ENCODE data around the gene CEP112.

CEP112 gene

DNA sequence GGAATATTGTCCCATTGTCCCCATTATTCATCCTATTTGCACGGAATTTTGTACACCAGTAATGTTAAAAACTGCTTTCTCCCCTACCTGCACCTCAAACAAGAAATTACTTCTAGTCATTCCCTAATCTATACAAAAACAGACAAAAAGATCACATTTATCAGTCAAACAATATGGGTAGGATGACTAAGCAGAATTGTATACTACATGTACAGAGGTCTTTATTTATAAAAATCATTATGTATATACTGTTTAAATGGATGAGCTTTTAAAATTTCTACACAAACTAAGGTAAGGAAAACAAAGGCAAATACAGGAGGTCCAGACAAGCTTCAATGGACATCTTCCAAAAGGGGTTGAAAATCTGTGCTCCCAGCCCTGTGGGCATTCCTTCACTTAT, 137.7 kb downstream of the CEP112 start:
- no peak for DNase-seq

GRCh38 chr17:66044083-66044482, 147.8 kb downstream of the CEP112 start:
- no peak for DNase-seq

- DNase-seq: no peak
Measured at GRCh38 chr17:66043419-66043818, 148.5 kb downstream of the CEP112 start.

- no peak for DNase-seq
Measured at GRCh38 chr17:66040402-66040801, 151.5 kb downstream of the CEP112 start.

DNA sequence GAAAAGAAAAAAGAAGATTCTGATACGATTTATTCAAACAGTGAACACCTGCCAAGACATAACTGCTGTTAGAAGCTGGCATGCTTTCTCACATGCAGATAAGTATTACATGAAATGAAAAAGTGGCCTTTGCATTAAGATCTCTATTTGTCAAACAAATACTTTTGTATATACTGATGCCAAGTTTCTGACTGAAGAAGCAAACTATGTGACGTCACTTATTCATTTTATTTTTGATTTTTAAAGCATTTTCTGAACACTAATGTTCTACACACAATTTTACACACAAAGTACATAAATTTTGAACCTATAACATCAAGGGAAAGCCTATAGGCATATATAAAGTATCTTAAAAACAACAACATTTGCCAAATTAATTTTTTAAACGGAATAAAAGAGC, 153.8 kb downstream of the CEP112 start:
- DNase-seq: no peak

DNA sequence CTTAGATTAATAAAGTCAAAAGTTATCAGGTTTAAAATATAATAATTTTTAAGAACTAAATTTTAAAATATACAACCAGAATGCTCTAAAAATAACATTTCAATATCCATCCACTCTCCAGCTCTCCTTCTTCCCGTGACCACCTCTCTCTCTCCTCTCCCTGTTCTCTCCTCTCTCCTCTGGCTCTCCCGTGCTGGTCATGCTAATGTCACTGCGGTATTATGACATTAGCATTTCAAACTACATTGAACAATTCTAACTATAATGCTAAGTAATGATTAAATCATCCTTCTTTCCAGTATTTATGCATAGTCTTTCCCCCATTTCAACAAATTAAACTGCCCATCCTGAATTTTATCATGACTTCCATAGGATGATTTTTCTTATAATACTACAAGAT, 154.7 kb downstream of the CEP112 start:
- no peak for DNase-seq

DNA sequence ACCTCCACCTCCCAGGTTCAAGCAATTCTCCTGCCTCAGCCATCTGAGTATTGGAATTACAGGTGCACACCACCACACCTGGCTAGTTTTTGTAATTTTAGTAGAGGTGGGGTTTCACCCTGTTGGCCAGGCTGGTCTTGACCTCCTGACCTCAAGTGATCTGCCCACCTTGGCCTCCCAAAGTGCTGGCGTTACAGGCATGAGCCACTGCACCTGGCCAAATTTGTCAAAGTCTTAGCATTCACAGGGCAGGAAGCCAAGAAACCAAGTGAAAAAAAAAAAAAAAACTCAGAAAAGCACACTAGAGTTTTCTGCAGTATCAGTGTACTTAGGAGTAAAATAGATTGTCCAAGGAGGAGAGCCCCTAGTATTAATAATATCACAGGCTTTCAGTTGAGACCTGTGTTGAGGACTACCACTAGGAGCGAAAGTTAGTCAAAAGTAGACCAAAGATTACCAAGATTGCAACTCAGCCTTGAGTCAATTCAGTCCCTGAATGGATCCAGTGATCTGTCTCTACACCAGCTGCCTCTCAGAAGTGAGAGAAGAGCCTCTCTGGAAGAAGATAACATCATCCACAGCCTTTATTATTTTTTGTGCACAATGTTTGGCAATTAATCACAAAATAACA, 159.7 kb downstream of the CEP112 start:
- no peak for DNase-seq

- DNase-seq: no peak
Measured at GRCh38 chr17:66025551-66025950, 166.4 kb downstream of the CEP112 start.

DNA sequence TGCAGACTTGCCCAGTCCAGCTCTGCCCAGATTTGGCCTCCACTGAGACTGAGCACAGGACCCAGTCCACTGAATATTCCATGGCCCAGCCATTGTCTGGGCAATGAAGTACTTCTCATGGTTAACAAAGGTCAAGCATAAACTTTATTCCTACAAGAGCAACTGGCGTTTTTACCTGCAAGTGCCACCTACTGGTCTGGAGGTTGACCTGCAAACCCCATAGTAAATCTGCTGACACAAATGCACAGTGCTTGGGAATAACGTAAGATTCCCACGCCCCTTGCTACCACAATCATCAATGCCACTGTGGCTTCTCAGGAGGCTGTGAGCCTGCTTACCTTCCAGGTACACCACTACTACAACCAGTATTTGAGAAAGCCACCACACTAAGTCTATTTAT, 170.2 kb downstream of the CEP112 start:
- DNase-seq: no peak

DNA sequence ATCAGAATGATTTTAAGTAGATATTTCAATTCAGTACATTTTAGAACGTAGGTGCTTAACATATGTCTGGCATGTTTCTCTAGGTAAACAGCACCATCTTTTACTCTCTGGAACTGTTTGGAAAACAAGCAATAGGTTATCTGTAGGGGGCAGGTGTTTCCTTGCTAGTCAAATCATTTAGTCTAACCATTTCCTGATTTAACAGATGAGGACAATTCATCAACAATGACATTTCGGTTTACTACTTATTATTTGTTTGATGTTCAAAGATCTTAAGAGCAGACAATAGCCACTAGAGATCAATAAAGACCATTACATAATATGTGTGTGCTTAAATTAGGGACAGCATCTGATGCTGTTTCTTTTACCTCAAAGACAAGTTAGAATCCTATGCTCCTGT, 173.1 kb downstream of the CEP112 start:
- DNase-seq: no peak

GRCh38 chr17:66016231-66016630, 175.7 kb downstream of the CEP112 start:
- no peak for DNase-seq

- no peak for DNase-seq
Measured at GRCh38 chr17:66008680-66009079, 183.3 kb downstream of the CEP112 start.

GRCh38 chr17:66006654-66007053, 185.3 kb downstream of the CEP112 start:
- DNase-seq: no peak

DNA sequence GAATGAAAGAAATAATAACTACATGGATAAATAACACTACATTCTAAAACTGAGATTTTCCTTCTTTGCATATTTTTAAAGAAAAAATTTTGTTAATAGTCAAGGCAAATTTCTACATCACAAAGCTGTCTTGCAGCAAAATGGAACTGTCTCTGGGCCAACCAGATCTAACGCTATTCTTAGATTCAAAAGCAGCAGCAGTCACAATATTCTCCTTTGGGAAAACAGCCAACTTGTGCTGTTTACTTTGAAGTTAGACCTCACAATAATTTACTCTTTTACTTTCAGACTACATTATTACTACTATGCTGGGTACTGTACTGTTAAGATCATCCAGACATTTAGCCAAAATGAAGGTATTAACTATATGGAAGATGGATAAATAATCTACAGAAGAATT, 189.1 kb downstream of the CEP112 start:
- no peak for DNase-seq

- DNase-seq: no peak
Measured at GRCh38 chr17:66002063-66002585, 189.8 kb downstream of the CEP112 start.

- DNase-seq: no peak
Measured at GRCh38 chr17:66000216-66000615, 191.7 kb downstream of the CEP112 start.

DNA sequence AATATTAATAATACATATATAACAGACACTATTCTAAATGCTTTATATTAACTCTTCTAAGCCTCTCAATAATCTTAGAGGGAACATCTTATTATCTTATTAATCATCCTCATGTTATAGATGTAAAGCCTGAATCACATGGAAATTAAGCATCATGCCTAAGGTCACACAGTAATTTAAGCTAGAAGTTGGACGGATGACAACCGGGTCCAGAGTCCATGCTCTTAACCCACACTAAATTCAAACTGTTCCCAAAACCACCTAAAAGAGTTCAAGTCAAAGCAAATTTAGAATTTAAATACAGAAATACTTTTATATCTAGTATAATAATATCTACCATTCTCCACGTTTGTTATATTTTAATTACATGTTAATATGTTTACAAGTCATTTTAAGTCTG, 193.3 kb downstream of the CEP112 start:
- DNase-seq: no peak

- DNase-seq: no peak
Measured at GRCh38 chr17:65994679-65995078, 197.3 kb downstream of the CEP112 start.

DNA sequence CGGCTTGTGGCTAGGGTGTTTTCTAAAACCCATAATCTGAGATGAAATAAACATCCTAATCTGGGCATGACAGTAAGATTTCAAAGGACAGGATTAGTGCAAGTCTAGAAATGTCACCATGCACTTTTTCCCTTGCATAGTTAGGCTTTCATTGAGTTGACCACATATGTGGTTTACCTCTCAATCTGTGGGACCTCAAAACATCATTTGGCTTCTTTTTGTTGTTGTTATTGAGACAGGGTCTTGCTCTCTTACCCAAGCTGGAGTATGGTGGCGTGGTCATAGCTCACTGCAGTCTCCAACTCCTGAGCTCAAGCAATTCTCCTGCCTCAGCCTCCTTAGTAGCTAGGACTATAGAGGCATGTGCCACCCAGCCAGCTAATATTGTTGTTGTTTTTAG, 197.8 kb downstream of the CEP112 start:
- DNase-seq: no peak

DNA sequence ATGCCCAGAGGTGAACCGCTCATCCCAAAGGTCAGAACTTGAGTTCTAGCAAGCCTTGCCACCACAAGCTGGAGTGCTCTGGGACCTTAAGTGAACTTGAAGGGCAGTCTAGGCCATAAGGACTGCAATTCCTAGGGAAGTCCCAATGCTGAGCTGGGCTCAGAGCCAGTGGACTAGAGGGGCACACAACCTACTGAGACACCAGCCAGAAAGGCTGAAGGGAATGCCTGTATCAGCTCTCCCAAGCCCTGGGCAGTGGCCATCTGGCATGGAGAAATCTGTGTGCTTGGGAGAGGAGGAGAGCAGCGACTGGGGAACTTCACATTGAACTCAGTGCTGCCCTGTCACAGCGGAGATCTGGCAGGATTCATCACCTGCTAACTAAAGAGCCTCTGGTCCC, 201.3 kb downstream of the CEP112 start:
- DNase-seq: no peak

DNA sequence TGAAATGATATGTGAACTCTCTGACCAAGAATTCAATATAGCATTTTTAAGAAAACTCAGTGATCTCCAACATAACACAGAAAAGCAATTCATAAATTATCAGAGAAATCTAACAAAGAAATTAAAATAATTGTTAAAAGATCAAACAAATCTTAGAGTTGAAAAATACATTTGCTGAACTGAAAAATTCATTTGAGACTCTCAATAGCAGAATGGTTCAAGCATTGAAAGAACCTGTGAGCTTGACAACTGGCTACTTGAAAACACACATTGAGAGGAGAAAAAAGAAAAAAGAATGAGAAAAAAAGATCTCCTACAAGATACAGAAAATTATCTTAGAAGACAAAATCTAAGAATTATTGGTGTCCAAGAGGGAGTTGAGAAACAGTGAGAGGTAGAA, 203.5 kb downstream of the CEP112 start:
- DNase-seq: no peak

GRCh38 chr17:65987988-65988387, 203.9 kb downstream of the CEP112 start:
- no peak for DNase-seq

GRCh38 chr17:65985571-65985970, 206.4 kb downstream of the CEP112 start:
- DNase-seq: no peak

GRCh38 chr17:65984299-65984698, 207.6 kb downstream of the CEP112 start:
- DNase-seq: no peak

- no peak for DNase-seq
Measured at GRCh38 chr17:65978871-65979270, 213.1 kb downstream of the CEP112 start.
